ENCODE data around the gene HSPA2.
A peak's percentile ranks its signal among the peaks of the same experiment; 100 is the strongest.
"Not testable (repeated sequence)": the region's sequence is repeated elsewhere in the genome, so short reads cannot be mapped to it uniquely, and the experiment has no call there.

HSPA2 gene

GRCh38 chr14:64510825-64511671 lies 29.5 kb upstream of the HSPA2 start:
- Histone ChIP-seq H3K4me3 (ENCODE audit: low read depth, low read length) (no peak overlapping the region), H3K4me1 (peaks cover 22% of the 10 kb centered on the region; the same call in 1 of the 2 replicates), H3K9me3 (no peaks in the 10 kb centered on the region), H3K36me3 (peaks cover 2% of the 10 kb centered on the region; the same call in 1 of the 2 replicates), H3K27me3 (no peaks in the 10 kb centered on the region)
- peak; percentile 99 for TF ChIP-seq CTCF (IDR thresholded peaks at IDR 0.05; ENCODE audit: low read depth, low read length)
- peak; percentile 72 for DNase-seq

- Histone ChIP-seq H3K4me3 (ENCODE audit: low read depth, low read length) (no peak overlapping the region), H3K4me1 (peaks cover 16% of the 10 kb centered on the region; the same call in 1 of the 2 replicates), H3K36me3 (peaks cover 2% of the 10 kb centered on the region; the same call in 1 of the 2 replicates), H3K27me3 (no peaks in the 10 kb centered on the region), H3K9me3 (no peaks in the 10 kb centered on the region)
- no peak for TF ChIP-seq CTCF (IDR thresholded peaks at IDR 0.05; ENCODE audit: low read depth, low read length)
- DNase-seq: no peak
These were observed 27.3 kb upstream of the HSPA2 start for GRCh38 chr14:64513271-64513670.

- peaks cover 15% of the 10 kb centered on the region; the same call in 1 of the 2 replicates for H3K4me1 ChIP-seq
- no peaks in the 10 kb centered on the region for H3K9me3 ChIP-seq
- no peak for DNase-seq
These were observed 25.5 kb upstream of the HSPA2 start for GRCh38 chr14:64515053-64515452.

GRCh38 chr14:64516969-64517368 lies 23.6 kb upstream of the HSPA2 start:
- H3K4me1 ChIP-seq: peaks cover 4% of the 10 kb centered on the region; the same call in 1 of the 2 replicates
- no peak for DNase-seq
- no peaks in the 10 kb centered on the region for H3K27me3 ChIP-seq
- no peak overlapping the region for H3K4me3 ChIP-seq (ENCODE audit: low read depth, low read length)
- no peaks in the 10 kb centered on the region for H3K9me3 ChIP-seq
- H3K36me3 ChIP-seq: peaks cover 12% of the 10 kb centered on the region
- TF ChIP-seq CTCF (IDR thresholded peaks at IDR 0.05; ENCODE audit: low read depth, low read length): no peak

More at GRCh38 chr14:64515053-64515452, 25.5 kb upstream of the HSPA2 start:
- no peak overlapping the region for H3K4me3 ChIP-seq (ENCODE audit: low read depth, low read length)
- H3K36me3 ChIP-seq: peaks cover 2% of the 10 kb centered on the region; the same call in 1 of the 2 replicates
- no peaks in the 10 kb centered on the region for H3K27me3 ChIP-seq
- no peak for TF ChIP-seq CTCF (IDR thresholded peaks at IDR 0.05; ENCODE audit: low read depth, low read length)

GRCh38 chr14:64517667-64518066 lies 22.9 kb upstream of the HSPA2 start:
- not testable (repeated sequence) for H3K4me3 ChIP-seq (ENCODE audit: low read depth, low read length); H3K27me3 ChIP-seq; H3K9me3 ChIP-seq; H3K4me1 ChIP-seq; DNase-seq
- peaks cover 17% of the 10 kb centered on the region for H3K36me3 ChIP-seq

- Histone ChIP-seq H3K9me3 (no peaks in the 10 kb centered on the region), H3K4me3 (ENCODE audit: low read depth, low read length) (no peak overlapping the region), H3K27me3 (no peaks in the 10 kb centered on the region), H3K4me1 (peaks cover 8% of the 10 kb centered on the region), H3K36me3 (peaks cover 19% of the 10 kb centered on the region)
- no peak for DNase-seq
- no peak for TF ChIP-seq CTCF (IDR thresholded peaks at IDR 0.05; ENCODE audit: low read depth, low read length)
These were observed 22.3 kb upstream of the HSPA2 start for GRCh38 chr14:64518229-64518628.
